ENCODE measurements around the gene PTPRD.

The PTPRD gene

DNA sequence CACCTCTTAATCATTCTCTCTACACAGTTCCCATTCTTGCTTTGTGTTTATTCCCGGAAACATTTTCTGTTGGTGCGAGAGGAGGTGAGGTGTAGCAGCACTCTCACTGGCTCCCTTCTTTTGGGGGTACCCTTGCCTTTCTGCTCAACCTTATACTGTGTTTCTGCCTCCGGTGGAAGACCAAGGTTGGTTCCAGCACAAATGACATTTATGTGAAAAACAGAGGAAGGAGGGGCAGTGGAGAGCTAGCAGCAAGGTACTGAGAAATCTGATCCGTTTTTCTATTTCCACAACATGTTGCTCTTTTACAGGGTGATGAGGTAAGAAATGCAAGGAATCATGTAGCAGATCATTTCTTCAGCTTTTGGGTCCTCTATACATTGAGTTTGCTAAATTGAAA, 2165.2 kb downstream of the PTPRD start:
- DNase-seq = no peak

DNA sequence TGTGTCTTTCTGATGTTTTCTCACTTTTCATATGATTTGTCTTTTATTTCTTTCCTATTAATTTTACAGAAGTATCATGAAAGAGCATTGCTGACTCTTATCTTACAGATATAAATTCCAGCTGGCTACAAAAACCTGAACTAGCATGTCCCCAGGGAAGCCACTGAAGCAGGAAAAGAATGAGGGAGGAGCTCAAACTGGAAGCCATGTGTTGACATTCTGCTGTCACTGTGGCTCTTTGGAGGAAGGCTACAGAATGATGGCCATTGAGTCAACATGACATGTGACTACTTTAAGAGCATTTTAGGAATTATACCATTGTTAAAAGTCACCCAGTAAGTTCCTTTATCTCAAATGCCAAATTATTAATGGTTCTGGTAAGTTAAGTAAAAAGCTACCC, 2174.9 kb downstream of the PTPRD start:
- no peak for DNase-seq

DNA sequence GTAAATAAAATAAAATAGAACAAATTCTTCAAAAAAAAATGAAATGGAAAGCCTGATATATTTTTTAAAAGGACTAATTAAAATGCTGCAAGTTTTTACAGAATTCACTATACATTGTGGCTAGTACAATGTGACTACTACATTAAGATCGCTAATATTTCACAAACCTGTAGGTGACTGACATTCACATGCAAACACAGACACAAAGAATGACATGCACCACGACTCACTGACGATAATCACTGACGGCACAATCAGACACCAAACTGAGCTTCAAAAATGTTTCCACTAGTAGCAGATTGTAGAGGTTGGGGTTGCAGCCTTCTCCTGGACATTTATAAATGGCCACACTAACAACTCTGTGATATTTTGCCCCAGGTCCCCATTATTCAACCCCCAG, 2175.5 kb downstream of the PTPRD start:
- no peak for DNase-seq

DNA sequence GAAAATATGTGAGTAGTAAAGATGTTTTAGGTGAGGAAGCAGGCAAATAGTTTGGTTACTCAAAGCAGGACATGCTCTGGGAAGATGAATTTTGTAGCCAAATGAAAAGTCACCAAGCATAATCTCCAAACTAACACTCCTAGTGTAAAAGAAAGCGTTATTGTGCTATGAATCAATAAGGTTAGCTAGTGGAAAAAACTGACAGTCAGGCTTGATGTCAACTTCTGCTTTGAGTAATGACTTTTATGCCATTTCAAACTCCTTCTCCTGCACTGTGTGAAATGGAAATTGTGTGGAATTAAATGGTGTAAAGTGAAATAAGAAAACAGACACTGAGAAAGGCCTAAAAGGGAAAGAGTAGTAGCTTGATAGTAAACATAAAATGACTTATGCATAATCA, 2176.0 kb downstream of the PTPRD start:
- DNase-seq = no peak

DNA sequence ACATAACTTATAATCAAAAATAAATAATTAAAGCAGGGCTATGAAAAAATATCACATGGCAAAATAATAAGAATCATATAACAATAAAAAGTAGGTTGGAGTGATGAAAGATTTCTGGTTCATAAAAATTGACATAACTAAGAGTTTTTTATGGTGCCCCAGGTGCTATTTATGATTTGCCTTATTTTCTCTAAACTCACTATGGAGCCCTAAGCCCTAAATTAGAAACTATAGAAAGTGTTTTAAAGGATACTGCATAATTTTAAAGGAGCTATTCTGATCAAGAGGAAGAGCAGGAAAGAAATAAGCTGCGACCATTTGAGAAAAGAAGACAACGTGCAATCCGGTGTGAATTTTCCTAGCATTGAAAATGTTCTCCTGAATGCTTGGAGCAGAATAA, 2178.2 kb downstream of the PTPRD start:
- no peak for DNase-seq

DNA sequence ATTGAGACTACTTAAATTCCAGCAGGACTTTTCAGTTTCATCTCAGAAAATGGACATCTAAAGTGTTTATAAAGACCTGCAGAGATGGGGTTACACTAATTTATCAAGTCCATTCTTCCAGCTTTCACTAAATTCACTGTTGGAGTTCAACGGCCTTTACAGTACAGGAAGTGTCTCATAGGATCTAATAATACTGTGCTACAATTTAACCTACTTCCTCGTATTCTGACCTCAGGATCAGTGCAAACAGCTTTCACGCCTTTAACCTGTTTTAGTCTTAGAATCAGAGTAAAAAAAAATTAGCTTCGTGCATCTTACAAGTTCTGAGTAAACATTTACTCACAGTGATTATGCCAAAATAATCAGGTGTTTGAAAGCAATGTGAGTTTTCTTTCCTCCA, 2180.6 kb downstream of the PTPRD start:
- peak; percentile 6 to 11 for DNase-seq

DNA sequence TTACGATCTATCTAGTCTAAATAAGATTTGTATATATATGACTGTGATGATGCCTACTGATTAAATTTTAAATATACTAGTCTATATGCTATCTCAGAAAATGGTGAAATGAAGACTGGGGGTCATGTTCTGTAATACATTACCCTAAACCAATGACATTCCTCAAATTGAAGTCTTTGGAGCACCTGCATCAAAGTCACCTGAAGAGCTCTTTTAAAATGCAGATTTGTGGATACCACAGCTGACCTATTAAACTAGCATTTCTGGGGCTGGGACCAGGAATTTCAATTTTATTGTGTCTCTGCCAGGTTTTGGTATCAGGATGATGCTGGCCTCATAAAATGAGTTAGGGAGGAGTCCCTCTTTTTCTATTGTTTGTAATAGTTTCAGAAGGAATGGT, 2181.3 kb downstream of the PTPRD start:
- DNase-seq = no peak

GRCh38 chr9:8430945-8431344, 2181.9 kb downstream of the PTPRD start:
- DNase-seq = no peak

DNA sequence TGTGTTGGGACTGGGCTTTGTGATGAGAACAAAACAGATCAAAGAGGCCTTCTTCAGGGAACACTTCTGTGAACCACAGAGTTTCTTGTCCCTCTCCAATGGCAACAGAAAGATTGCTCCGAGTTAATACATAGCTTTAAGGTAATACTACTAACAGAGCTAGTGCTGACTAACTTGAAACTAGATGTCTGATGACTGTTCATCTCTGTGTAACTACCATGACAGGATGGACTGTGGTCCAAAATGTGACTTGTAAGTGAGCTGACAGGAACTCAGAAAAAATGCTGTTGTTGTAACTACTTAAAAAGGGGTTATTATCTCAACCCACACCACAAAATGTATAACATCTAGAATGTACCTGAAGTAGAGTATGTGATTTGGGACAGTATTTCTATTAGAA, 2183.0 kb downstream of the PTPRD start:
- DNase-seq = no peak

DNA sequence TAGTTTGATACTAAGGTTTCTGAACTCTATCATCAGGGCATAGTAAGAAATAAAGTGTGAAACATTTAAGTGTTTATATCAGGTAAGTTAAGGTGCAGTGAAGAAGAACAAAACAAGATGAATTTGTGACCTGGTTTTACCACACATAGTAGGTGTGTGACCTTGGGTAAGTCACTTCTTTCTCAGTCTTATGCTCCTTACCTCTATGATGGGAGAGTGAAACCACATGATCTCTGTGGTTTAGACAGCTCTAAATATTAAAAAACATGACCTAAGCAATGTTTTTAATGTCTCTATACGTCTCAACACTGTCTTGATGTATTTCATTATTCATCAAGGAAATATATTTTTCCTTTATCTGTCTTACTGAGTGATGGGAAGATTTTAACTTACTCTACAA, 2183.6 kb downstream of the PTPRD start:
- no peak for DNase-seq

GRCh38 chr9:8428389-8428788, 2184.4 kb downstream of the PTPRD start:
- no peak for DNase-seq

DNA sequence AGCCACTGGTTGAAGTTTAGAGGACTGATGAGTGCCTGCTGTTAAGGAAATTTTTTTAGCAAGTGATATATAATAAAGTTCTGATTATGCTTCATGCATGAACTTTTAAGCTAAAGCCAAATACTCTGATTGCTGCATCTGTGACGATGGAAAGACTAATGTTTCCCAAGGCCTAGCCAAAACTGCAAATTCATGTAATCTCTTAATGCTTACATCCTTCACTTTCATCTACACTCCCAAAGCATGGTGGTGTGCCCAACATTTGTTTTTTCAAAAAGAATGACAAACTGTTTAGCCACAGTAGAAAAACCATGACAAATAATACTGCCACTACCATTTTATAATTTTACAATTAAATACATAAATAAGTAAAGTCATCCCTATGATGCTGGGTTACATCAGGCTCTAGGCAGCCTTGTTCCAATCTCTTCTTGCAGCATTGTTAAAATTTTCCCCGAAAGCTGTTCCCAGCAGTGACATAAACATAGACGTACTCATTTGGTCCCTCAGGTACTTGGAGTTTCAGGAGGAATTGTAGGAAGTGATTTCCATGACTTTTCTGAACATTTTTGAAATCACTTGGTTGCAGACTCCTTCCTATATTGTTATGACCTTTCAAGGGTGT, 2187.9 kb downstream of the PTPRD start:
- no peak for DNase-seq

- no peak for DNase-seq
Observed at GRCh38 chr9:8420416-8420815, 2192.4 kb downstream of the PTPRD start.

DNA sequence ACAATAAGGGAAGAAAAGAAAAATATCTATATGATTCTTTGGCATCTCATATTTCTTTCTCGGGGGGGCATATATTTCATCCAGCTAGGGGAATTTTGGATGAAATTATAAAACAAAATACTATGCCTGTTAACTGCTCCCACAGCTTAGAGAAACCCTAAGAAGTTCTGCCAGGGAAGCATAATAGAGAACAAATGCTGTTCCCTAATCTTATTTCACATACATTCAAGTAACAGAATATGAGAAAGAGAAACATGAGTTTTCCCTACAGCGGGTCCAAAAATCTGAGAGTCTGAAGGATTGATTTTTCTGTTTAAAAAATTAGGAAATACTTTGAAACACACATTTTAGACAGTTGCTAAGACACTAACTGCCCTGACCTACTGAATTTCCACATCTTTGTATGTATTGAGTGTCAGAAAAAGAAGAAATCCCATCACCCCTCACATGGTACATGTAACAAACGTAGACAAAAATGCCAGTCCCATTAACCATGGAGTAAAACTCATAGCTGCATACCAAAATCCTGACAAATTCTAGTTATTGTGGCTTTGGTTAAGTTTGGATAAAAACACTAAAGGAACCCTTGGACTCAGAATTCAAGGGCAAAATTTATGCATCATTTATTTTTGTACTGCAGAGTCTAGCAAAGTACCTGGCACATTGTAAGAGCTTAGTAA, 2193.1 kb downstream of the PTPRD start:
- no peak for DNase-seq

DNA sequence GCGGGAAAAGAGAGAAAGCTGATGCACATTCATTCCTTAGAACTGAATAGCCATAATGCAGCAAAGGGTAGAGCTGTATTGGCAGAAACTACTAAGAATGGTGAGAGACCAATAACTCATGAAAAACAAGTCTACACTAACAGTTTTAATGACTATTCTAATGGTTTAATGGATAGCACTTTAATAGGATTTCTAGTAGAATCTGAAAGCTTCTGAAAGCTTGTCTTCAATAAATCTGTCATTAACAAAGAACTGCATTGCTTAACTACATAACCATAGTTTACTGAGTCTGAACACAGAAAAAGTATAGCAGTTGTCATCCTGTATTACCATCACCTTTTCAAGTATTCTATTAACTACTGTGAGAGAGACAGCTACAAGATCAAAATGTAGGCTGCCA, 2195.5 kb downstream of the PTPRD start:
- DNase-seq = no peak

GRCh38 chr9:8412327-8412726, 2200.5 kb downstream of the PTPRD start:
- no peak for DNase-seq

DNA sequence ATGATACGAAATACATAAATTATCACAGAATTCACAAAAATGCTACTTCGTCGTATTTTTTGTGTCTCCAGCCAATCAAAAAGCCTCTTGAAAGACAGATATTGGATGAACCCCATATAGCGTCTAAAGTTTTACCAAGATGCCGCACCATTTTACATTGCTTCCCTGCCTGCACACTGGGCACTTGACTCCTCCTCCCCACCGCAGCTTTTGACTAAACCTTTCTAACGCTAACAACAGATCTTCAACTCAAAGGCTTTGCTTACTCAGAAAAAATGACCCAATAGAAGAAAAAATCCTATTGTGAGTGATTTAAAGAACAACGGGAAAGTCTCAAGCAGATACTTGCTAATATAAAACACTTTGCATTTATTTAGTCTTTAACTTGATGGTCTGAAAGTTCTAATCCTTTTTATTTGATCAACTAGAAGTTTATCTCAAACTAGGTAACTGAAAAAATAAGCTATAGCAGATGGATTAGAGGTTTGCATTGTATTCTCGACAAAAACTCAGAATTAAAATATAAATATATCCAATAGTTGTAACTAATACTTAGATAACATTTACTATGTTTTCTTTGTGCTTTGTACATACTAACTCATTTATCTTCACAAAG, 2204.1 kb downstream of the PTPRD start:
- DNase-seq = no peak

DNA sequence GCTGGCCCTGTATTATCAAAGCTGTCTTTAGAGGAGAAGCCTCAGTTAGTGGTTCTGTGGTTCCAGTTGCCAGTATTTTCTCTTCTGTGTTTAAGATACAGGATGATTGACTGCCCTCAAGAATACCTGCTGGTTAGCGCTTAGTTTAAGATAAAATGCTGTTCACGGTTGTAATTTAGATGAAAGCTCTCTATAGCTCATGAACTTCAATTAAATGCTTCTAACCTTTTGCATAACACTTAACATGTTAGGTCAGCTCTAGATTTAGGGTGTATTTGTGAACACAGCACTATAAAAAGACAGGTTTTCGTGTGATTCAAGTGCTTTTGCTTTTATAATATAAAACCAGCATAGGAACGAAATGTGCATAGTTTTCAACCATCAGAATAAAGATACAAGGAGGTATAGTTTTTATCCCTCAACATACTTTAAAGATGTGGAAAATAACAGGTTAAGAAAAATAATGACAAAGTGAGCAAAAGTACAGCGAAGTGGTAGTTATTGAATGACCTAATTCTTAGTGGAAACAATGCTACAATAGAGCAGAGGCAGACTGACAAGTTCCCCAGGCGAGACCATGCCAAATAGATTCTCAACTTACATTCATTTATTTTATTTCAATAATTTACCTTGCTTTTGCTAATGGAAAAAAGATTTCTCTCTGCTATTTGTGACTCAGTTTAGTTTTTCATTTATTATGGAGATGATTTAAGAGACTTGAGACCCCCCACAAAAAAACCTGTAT, 2210.7 kb downstream of the PTPRD start:
- DNase-seq = no peak

DNA sequence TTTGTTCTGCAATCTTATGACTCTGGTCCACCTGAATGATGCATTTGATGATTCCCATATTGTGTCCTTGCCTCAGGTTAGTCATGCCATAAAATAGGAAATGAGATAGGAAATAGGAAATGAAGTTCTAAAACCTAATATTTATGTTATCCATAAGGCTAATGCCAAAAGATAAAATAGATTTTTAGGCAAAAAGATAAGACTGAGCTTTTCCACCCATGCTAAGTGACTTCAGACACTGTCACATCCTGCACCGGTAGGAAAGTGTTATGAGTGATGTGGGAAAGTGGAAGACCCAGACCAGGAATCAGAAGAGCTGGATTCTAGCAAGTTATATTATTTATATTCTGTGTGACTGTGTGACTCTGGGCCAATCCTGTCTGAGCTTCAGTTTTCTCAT, 2212.4 kb downstream of the PTPRD start:
- DNase-seq = no peak

GRCh38 chr9:8395022-8395421, 2217.8 kb downstream of the PTPRD start:
- DNase-seq = no peak

- DNase-seq = no peak
Observed at GRCh38 chr9:8394341-8394740, 2218.5 kb downstream of the PTPRD start.

- DNase-seq = no peak
Observed at GRCh38 chr9:8392866-8393265, 2219.9 kb downstream of the PTPRD start.

GRCh38 chr9:8391566-8391965, 2221.2 kb downstream of the PTPRD start:
- DNase-seq = no peak

GRCh38 chr9:8391132-8391531, 2221.7 kb downstream of the PTPRD start:
- no peak for DNase-seq

All from Kasumi-1 (cell line).